NCI-H146 treated with DMSO at 0.1 percent for 48 hours (cell line): ENCODE data around the gene DPYSL5.
A peak's percentile ranks its signal among the peaks of the same experiment; 100 is the strongest.

ENCODE experiments used
- DNase-seq: peaks from one replicate; lab custom pipeline; 2025; ENCODE audit not compliant: unreplicated experiment; lab: John Stamatoyannopoulos, UW

The DPYSL5 gene

DNA sequence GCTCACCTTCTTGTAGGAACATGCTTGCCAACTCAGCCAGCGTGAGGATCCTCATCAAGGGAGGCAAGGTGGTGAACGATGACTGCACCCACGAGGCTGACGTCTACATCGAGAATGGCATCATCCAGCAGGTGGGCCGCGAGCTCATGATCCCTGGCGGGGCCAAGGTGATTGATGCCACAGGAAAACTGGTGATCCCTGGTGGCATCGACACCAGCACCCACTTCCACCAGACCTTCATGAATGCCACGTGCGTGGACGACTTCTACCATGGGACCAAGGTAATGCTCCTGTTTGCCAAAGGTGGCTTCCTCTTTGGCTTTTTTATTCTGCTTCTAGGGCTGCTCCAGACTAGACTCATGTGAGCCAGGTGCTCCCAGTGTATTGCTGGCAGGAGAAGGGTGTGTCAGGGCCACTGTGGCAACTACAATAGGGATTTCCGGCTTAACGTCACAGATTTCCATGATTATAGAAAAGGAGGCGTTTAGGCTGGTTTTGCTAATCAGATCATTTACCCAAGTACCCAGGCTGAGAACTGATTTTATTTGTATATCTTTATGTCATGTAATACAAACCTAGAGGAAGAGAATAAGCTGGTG is 50.6 kb downstream of the DPYSL5 start:
- no peak for DNase-seq

DNA sequence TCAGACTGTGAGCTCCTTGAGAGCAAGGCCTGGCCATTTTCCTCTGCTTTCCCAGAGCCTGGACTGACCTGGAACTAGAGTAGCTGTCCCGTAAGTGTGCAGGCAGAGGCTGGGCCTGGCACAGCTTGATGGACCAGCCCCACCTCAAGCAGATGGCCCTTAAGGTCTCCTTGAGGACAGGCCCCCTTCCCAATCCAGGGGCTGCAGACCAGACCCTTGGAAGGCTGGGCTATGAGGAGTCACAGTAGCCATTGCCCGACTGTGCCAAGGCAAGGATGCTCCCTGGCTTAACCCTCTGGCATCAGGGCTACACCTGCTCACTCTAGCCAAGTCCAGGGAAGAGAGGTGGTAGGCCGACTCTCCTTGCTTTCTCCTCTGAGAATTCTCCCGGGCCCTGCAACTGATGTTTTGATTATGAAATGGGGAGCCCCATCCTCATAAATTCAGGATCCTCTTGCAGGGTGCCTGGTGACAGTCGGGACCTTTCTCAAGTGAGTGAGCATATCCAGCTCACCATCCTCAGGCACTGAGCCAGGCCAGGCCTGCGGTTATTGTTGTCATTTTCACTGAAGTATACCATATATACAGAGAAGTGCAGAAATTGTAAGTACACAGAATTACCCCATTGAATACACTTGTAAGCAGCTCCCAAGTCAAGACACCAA is 51.7 kb downstream of the DPYSL5 start:
- DNase-seq: no peak

DNA sequence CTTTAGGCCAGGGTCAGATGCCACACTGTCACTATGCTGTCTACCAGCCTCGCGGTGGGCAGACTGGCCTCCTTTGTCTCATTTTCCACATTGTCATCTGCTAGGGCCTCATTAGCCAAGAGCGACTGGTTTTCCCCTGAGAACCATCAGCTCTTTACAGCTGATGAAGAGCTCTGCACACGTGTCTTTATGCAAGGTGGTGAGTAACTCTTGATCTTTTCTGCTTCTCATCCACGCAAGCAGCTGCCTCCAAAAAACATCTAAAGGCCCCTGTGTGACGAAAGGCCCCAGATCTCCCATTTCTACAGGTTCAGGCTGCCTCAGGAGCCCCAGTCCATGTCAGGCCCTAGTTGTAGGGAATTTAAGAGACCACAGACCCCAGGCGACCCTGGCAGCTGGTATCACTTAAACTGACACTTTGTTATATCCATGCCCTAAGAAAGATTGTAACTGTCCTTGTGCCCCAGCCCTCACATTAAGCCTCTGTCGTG is 52.9 kb downstream of the DPYSL5 start:
- DNase-seq: no peak

DNA sequence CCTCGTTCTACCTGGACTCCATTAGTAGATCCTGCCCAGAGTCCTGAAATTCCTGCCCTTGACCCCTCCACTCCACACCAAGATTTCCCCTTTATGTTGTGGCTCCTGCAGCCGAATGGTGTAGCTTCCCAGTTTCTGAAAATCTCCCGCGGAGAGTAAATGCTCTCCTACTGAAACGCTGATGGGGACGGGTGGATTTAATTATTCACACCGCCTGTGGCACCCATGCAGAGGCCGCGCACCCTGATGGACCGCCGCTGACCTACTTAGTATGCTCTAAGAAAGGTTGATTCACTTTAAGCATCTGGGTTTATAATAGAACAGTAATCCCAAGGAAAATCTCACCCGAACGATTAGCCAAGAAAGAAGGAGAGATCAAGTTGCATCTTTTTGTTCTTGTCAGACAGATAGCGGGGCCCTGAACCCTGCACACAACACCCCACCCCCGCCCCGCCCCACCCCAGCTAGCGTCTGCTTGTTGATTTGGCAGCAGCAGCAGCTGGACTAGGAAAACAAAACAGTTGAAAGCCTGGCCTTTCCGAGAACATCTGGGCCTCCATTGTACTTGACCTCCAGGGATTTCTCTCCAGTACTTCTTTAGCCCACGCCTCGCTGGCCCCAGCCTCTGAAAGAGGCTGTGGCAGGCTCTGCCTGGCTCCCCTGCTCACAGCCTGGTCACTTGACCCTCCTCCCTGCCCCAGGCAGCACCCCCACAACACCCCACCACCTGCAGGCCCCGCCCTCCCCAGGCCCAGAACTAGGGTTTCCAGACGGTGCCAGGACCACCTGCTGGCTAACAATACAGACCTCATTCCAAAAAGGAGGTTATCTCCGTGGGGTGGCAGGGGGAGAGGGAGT is 53.6 kb downstream of the DPYSL5 start:
- peak; percentile 59 for DNase-seq

DNA sequence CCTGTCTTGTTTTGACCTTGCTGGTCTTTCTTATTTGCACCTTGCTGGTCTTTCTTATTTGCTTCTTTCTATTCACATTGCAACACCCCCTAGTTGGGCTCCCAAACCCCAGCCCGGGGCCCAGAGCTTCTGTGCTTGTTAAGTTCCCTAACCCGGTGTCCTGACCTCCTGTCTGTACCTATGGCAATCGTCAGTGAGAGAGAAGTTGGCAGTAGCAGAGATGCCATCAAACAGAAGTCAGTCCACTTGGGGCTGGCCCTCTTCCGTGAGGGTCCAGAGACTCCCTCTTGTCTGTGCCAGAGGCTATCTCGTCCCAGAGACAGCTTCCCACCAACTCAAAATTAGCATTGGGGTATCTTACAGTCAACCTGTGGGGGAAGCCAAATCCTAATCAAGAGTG is 55.7 kb downstream of the DPYSL5 start:
- no peak for DNase-seq

DNA sequence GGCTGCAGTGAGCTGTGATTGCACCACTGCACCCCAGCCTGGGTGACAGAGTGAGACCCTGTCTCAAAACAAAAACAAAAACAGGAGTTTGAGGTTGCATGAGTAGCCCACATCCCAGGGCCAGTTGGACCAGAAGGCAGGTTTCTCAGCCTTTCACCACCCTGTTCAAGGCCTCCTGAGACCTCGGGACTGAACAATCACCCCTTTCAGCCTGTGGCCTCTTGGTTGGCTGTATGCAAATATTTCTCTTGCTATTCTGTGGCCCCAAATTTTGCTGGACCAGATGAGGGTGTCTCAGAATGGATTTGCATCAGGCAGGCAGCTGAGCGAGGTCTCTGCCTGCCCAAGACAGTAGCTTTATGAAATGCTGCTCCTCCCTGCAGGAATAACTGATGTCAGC is 56.9 kb downstream of the DPYSL5 start:
- DNase-seq: no peak

DNA sequence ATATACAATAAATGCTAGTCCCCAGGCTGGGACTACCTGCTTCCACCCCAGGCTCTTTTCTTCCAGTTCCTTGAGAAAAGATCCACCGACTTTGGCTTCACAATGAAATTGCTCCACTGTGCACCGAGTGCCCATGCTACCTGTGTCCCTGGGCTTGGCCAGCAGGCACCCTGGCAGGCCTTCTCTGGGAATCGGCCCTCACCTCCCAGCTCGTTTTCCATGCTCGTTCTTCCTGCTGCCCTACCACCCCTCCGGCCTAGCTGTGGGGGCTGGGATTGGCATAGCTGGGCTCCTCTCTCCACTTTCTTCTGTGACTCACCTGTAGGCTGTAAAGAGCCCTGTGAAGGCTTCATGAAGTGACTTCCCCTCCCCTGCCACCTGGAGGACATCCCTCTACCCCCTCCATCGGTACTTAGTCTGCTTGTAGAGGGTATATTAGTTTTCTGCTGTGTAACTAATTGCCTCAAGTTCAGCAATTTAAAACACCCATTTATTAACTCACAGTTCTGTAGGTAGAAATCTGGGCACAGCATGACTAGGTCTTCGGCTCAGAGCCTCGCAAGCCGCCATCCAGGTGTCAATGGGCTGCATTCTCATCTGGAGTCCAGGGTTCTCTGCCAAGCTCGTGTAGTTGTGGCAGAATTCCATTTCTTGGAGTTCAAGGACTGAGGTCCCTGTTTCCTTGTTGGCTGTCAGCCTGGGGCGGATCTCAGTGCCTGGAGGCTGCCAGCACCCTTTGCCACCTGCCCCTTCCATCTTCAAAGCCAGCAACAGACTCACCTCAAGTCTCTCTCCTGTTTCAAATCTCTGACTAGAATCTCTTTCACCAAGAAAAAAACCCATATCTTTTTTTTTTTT is 57.6 kb downstream of the DPYSL5 start:
- no peak for DNase-seq

DNA sequence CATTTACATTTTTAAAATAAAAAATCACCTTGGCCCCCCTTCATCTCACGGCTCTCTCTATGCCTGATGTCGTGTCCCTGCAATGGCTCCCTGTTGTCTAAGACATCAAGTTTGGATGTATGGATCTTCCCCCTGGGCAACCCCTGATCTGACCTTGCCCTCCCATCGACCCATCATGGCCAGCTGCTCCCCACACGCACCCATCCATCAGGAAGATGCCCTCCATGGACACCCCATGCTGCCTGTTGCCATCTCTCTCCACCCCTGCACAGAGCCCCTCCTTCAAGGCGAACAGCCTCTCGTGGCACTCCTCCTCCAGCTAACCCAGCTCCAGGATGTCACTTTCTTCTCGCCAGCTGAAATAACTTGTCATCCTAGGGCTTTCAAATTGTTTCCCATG is 59.5 kb downstream of the DPYSL5 start:
- DNase-seq: no peak

DNA sequence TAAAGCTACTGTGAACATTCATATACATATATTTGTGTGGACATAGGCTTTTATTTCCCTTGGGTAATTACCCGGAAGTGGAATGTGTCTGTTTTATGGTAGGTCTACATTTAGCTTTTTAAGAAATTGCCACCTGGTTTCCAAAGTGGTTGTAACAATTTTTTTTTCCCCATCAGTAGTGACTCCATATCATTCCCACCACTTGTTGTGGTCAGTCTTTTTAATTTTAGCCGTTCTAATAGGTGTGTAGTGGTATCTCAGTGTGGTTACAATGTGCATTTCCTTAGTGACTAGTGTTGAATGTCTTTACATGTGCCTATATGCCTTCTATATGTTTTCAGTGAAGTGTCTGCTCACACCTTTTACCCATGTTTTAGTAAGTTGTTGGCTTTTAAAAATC is 62.2 kb downstream of the DPYSL5 start:
- no peak for DNase-seq

DNA sequence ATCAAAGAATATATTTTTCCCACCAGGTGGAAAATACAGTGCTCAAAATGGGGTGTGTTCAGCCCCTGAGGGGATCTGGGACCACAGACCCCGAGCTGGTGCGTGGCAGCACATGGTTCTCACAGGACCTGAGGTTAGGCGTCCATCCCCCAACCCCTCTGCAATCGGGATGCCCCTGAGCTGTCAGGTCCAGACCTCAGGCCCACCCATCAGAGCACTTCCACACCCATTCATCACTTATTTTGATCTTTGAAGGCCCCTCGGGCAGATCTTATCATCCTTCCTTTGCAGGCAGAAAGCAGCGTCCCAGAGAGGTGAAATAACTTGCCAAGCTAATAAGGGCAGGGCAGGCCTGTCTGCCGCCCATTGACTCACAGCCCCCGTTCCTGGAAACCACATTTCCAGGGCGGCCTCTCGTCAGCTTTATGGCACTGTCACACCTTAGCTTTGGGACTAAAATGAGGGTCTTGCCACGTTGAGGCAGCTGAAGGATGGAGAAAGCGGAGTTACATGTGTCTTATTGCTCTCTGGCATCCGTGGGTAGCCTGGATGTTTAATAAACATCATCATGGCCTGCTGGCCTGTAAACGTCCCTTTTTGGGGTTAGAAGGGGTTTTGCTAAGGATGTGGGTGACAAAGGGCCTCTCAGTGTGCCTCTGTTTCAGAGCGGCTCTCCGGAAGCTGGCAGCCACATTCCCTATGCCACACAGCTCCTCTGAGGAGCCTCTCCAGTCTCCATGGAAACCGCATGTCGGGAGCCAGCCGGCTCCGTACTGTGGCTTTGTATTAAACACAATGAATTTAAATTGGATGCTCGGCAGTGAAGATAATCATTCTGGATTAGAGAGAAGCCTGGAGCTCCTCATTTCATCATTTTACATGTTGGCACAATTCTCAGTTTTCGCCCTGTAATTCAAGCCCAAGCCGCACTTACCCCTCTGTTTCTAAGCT is 64.3 kb downstream of the DPYSL5 start:
- peak; percentile 92 for DNase-seq

DNA sequence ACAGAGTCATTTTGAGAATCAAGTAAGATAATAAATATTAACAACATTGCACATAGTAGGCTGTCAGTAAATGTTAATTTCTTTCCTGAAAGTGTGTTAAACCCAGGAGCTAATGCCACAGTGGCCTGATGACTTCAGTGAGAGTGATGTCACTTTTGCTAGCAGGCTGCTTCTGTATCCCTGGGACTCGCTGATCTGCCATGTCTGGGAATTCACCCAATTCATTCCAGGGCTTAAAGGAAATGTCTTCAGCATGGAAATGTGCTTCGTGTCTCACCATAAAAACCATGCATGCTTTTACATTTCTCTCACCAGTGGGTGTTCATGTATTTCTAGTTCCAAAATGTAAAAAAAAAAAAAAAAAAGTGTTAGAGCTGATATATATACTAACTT is 65.7 kb downstream of the DPYSL5 start:
- no peak for DNase-seq

DNA sequence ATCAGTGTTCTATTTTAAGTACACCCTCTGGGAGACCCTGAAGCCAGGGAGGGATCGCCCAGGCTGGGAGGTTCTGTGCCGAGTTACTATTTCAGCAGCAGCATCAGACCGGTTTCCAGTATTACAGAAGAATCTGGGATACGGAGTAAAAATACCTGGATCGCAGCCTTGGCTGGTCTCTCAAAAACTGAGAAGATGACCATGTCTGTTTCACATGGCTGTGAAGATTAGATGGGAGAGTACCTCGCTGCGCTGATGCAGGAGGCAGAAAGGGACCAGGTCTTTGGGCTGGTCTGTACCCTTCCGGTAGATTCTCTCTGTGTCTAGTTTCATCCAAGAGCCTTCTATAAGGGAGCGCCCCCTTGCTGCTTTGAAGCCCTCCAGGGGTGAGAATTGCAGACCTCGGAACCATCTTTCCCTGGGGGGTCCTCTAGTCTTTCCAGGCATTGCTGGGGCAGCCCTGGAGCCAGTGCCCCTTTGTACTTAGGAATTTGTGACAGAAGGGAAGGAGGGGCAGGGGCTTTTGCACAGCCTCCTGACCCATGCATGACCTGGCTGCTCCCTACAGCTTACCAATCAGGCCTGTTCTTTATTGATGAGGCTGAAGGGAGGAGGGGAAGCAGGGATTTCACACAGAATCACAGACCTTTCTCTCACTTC is 66.2 kb downstream of the DPYSL5 start:
- DNase-seq: no peak

DNA sequence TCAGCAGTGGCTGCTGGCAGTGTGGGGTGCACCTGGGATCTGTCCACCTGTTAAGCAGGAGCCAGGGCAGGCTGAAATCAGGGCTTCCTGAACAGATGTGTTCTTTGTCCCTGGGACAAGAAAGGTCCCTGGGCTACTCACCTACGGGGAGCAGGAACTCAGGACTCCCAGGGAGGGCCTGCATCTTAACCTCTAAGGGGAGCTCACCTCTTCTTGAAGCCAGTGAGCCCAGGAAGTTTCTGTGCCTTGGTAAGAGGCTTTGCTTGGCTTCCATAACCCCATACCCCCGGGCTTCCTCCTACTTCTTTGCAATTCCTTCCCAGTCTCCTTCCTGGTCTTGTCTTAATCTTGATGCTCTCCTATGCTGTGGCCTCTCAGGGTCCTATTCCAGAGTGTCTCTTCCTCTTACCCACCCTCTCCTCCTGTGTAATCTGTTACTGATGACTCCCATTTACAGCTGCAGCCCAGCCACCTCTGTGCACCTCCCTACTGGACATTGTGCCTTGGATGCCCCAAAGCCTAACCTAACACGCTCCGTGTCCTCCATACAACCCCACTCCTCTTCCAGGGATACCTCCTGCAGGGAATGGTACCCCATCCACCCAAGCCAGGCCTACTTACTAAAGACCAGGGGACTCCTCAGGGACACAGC is 66.9 kb downstream of the DPYSL5 start:
- DNase-seq: no peak

DNA sequence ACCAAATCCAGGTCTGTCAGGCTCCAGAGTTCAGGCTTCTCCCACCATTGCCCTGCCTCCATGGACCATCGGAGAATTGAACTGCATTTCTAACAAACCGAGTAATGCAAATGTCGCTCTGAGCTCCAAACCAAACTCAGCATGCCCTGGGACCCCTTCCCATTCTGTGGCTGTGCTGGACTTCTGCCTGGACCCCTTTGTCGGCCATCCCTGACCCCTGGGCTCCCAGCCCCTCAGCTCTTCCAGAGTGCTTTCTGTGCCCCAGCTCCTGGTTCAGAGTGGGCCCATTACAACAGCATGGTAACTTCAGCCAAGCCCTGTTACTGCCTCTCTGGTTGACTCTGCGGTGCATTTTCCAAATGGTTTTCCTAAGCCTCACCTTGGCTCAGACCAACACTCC is 67.4 kb downstream of the DPYSL5 start:
- no peak for DNase-seq

DNA sequence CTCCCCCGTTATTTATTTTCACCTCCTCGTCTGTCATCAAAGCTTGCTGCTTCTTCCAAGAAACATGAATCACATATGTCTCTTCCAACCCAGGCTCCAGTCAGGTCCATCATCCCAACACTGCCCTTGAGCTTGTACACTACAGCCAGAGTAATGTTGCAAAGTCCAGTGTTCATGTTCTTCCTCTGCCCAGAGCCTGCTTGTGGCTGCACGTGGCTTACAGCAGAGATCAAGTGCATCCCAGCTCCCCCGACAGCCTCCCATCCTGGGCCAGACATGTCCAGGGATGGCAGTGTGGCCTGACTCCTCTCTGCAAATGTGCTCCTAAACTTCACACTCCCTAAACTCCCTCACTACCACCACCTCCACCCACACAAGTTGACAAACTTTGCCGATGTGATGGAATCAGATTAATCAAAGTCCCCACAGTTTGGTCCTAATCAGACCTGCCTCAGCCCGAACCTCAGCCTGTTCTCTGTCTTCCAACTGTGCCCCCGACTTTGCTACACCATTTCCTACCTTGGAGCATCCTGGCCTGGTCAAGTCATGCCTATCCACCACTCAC is 68.3 kb downstream of the DPYSL5 start:
- DNase-seq: no peak

DNA sequence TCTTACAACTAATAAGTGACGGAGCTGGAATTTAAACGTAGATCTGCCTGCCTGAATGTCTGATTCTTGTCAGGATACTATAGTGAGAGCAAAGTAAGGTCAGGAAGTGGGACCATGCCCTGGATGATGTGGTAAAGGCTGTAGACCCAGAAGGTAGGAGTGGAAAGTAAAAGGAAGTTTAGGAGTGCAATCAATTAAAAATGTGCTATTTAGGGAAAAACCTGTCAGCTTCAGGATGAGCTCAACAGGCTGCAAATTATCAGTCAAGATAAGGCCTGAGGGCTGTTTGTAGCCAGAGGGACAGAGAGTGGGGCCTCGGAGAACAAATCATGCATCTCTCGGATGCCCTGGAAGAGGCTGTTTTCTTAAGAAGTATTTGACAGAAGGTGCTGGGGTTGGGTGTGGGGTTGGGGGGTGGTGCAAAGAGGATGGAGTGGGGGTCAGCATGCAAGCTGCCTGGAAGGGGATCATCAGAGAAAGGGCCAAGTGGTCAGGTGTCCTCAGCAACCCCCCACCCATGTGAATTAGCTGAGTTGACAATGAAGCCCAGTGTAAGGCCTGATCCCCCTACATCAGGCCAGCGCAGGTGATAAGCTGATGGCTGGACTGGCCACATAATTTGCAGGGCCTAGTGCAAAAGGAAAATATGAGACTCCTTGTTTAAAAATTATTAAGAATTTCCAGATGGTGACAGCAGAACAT is 69.4 kb downstream of the DPYSL5 start:
- no peak for DNase-seq

DNA sequence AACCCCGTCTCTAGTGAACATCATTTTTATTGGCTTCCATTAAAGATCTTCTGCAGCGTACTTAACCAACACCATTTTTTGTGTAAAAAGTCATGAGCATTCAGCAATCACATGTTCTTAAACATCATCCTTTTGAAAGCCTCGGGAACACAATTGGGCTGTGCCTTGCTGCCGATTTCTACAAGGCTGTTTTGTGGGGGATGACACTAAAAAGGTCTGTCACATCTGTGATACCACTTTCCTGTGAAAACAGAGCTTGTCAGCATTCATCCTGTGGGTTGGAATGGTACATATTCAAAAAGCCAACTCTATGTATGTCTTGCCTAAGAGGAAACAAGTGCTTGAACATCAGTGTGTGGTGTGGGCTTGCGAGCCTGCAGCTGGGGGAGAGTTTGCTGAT is 73.4 kb downstream of the DPYSL5 start:
- DNase-seq: no peak
